Osteoblast (primary cell): ENCODE measurements around the gene ATOSA. TPM values are rescaled to one million over a fixed set of nuclear protein-coding genes. Genes with fewer than 3 reads are reported as not detected.
A peak's percentile ranks its signal among the peaks of the same experiment; 100 is the strongest.

Source experiments
- DNase-seq: peaks from one replicate; pipeline ENCODE4 v3.0.0; 2011; ENCODE audit warnings: low spot score, mixed read lengths; ENCODE audit not compliant: insufficient read length; ENCODE audit errors: missing footprints
- H2AFZ ChIP-seq: 2 replicates; pipeline ENCODE4 v1.6.0; 2011; ENCODE audit warnings: mild to moderate bottlenecking, low read length
- H3K27ac ChIP-seq: 2 replicates; pipeline ENCODE4 v1.5.1; 2011; ENCODE audit warnings: mild to moderate bottlenecking, low read depth, low read length, moderate library complexity
- H3K27me3 ChIP-seq: 2 replicates; pipeline ENCODE4 v1.6.0; 2012; ENCODE audit warnings: mild to moderate bottlenecking, control low read depth, inconsistent platforms, low read length, moderate library complexity; ENCODE audit not compliant: insufficient read depth
- H3K36me3 ChIP-seq: 2 replicates; pipeline ENCODE4 v1.5.1; 2011; ENCODE audit warnings: mild to moderate bottlenecking, low read length, control low read depth, moderate library complexity; ENCODE audit not compliant: insufficient read depth
- H3K4me1 ChIP-seq: 2 replicates; pipeline ENCODE4 v1.5.1; 2011; ENCODE audit warnings: mild to moderate bottlenecking, low read length, control low read depth, moderate library complexity; ENCODE audit not compliant: insufficient read depth
- H3K4me2 ChIP-seq: 2 replicates; pipeline ENCODE4 v1.6.0; 2011; ENCODE audit warnings: mild to moderate bottlenecking, low read length; ENCODE audit not compliant: insufficient read depth
- H3K4me3 ChIP-seq: fragments of 200-600 bp; sonication (generic); 3 replicates; pipeline ENCODE4 v1.5.1; 2012; ENCODE audit warnings: mild to moderate bottlenecking, low read length, inconsistent platforms; ENCODE audit not compliant: insufficient read depth
- H3K79me2 ChIP-seq: 2 replicates; pipeline ENCODE4 v1.6.0; 2012; ENCODE audit warnings: mild to moderate bottlenecking, low read length, control low read depth, inconsistent platforms; ENCODE audit not compliant: insufficient read depth
- H3K9me3 ChIP-seq: 2 replicates; pipeline ENCODE4 v1.5.1; 2011; ENCODE audit warnings: low read depth, low read length, control low read depth
- H4K20me1 ChIP-seq: 2 replicates; pipeline ENCODE4 v1.6.0; 2012; ENCODE audit warnings: mild to moderate bottlenecking, low read length, control low read depth; ENCODE audit not compliant: insufficient read depth
- CTCF ChIP-seq: IDR thresholded peaks from 2 replicates; pipeline ENCODE4 v1.5.1; 2011; ENCODE audit warnings: mild to moderate bottlenecking, low read depth, low read length, moderate library complexity; ENCODE audit errors: extremely low read depth
- total RNA-seq: library from RNA; depleted of rRNA; stranded (reverse); fragments of >200 nt; gene quantifications from 2 replicates; pipeline ENCODE4 v1.2.3, GENCODE V29; 2012

Gene ATOSA
- total RNA-seq, 1 donor, result 34.4 TPM

GRCh38 chr15:52689562-52689961 is 10.4 kb upstream of the ATOSA start:
- Histone ChIP-seq H3K4me1 (no peaks in the 10 kb centered on the region), H3K79me2 (no peaks in the 10 kb centered on the region), H3K4me3 (no peak overlapping the region), H2AFZ (no peak overlapping the region), H3K27ac (no peak overlapping the region), H3K4me2 (no peak overlapping the region), H3K36me3 (no peaks in the 10 kb centered on the region), H3K9me3 (no peaks in the 10 kb centered on the region), H4K20me1 (no peaks in the 10 kb centered on the region), H3K27me3 (no peaks in the 10 kb centered on the region)
- TF ChIP-seq CTCF, result no peak
- DNase-seq, result no peak

- no peaks in the 10 kb centered on the region for H3K9me3 ChIP-seq
- H3K4me1 ChIP-seq, result peaks cover 5% of the 10 kb centered on the region
- no peaks in the 10 kb centered on the region for H4K20me1 ChIP-seq
- no peak overlapping the region for H3K27ac ChIP-seq
- DNase-seq, result no peak
- peak overlapping the region; percentile 14 for H3K4me2 ChIP-seq
- H2AFZ ChIP-seq, result no peak overlapping the region
- H3K79me2 ChIP-seq, result no peaks in the 10 kb centered on the region
- no peak for TF ChIP-seq CTCF
- H3K36me3 ChIP-seq, result no peaks in the 10 kb centered on the region
- H3K4me3 ChIP-seq, result no peak overlapping the region
- H3K27me3 ChIP-seq, result peaks cover 16% of the 10 kb centered on the region
Measured at GRCh38 chr15:52683580-52683979, 4.4 kb upstream of the ATOSA start.

GRCh38 chr15:52682781-52683180 is 3.6 kb upstream of the ATOSA start:
- TF ChIP-seq CTCF, result no peak
- H3K79me2 ChIP-seq, result peaks cover 6% of the 10 kb centered on the region

GRCh38 chr15:52682200-52682599 is 3.0 kb upstream of the ATOSA start:
- no peak overlapping the region for H2AFZ ChIP-seq
- no peak overlapping the region for H3K4me3 ChIP-seq
- TF ChIP-seq CTCF, result no peak
- no peak overlapping the region for H3K27ac ChIP-seq
- H3K4me2 ChIP-seq, result no peak overlapping the region
- peaks cover 16% of the 10 kb centered on the region for H3K27me3 ChIP-seq
- no peaks in the 10 kb centered on the region for H3K9me3 ChIP-seq
- H4K20me1 ChIP-seq, result no peaks in the 10 kb centered on the region
- peaks cover 12% of the 10 kb centered on the region for H3K79me2 ChIP-seq
- no peak for DNase-seq
- H3K4me1 ChIP-seq, result peaks cover 11% of the 10 kb centered on the region
- no peaks in the 10 kb centered on the region for H3K36me3 ChIP-seq

More at GRCh38 chr15:52682781-52683180, 3.6 kb upstream of the ATOSA start:
- no peaks in the 10 kb centered on the region for H3K9me3 ChIP-seq
- peaks cover 6% of the 10 kb centered on the region for H3K4me1 ChIP-seq
- no peak overlapping the region for H3K4me2 ChIP-seq
- H4K20me1 ChIP-seq, result no peaks in the 10 kb centered on the region
- no peak for DNase-seq
- H3K27ac ChIP-seq, result no peak overlapping the region
- H2AFZ ChIP-seq, result no peak overlapping the region
- no peaks in the 10 kb centered on the region for H3K36me3 ChIP-seq
- no peak overlapping the region for H3K4me3 ChIP-seq
- H3K27me3 ChIP-seq, result peaks cover 16% of the 10 kb centered on the region
